SIG-M5 treated with dmso at 0.1 percent for 504 hours (cell line): Measurements from ENCODE around the gene E2F3.
"Not testable (repeated sequence)": the region's sequence is repeated elsewhere in the genome, so short reads cannot be mapped to it uniquely, and the experiment has no call there.

Source experiments
- DNase-seq: peaks from one replicate; lab custom pipeline; 2025; ENCODE audit not compliant: unreplicated experiment; lab: John Stamatoyannopoulos, UW

The E2F3 gene

GRCh38 chr6:20464847-20465246 is 63.2 kb downstream of the E2F3 start:
- DNase-seq, result no peak

- DNase-seq, result not testable (repeated sequence)
Measured at GRCh38 chr6:20465616-20466015, 63.9 kb downstream of the E2F3 start.

- no peak for DNase-seq
Measured at GRCh38 chr6:20467437-20467836, 65.8 kb downstream of the E2F3 start.

- no peak for DNase-seq
Measured at GRCh38 chr6:20468209-20468608, 66.5 kb downstream of the E2F3 start.

GRCh38 chr6:20472748-20473147 is 71.1 kb downstream of the E2F3 start:
- no peak for DNase-seq

- DNase-seq, result no peak
Measured at GRCh38 chr6:20473518-20473917, 71.8 kb downstream of the E2F3 start.

GRCh38 chr6:20474874-20475542 is 73.3 kb downstream of the E2F3 start:
- no peak for DNase-seq

GRCh38 chr6:20476501-20477043 is 74.9 kb downstream of the E2F3 start:
- DNase-seq, result no peak

GRCh38 chr6:20477485-20477884 is 75.8 kb downstream of the E2F3 start:
- no peak for DNase-seq

GRCh38 chr6:20479060-20479459 is 77.4 kb downstream of the E2F3 start:
- DNase-seq, result no peak

GRCh38 chr6:20479526-20479925 is 77.8 kb downstream of the E2F3 start:
- DNase-seq, result no peak

- DNase-seq, result no peak
Measured at GRCh38 chr6:20481281-20481680, 79.6 kb downstream of the E2F3 start.

- peak; percentile 83 for DNase-seq
Measured at GRCh38 chr6:20483887-20484497, 82.3 kb downstream of the E2F3 start.

GRCh38 chr6:20486641-20487040 is 85.0 kb downstream of the E2F3 start:
- DNase-seq, result no peak

GRCh38 chr6:20487669-20488375 is 86.1 kb downstream of the E2F3 start:
- DNase-seq, result no peak

- no peak for DNase-seq
Measured at GRCh38 chr6:20490591-20490990, 88.9 kb downstream of the E2F3 start.

GRCh38 chr6:20492099-20492498 is 90.4 kb downstream of the E2F3 start:
- no peak for DNase-seq

- DNase-seq, result no peak
Measured at GRCh38 chr6:20497216-20498040, 95.7 kb downstream of the E2F3 start.

- no peak for DNase-seq
Measured at GRCh38 chr6:20498041-20498385, 96.3 kb downstream of the E2F3 start.

- DNase-seq, result no peak
Measured at GRCh38 chr6:20509212-20509611, 107.5 kb downstream of the E2F3 start.

GRCh38 chr6:20511852-20512251 is 110.2 kb downstream of the E2F3 start:
- no peak for DNase-seq
